WTC11 (cell line): ENCODE measurements around the gene WNT7A. TPM values are rescaled to one million over a fixed set of nuclear protein-coding genes. Genes with fewer than 3 reads are reported as not detected.

ENCODE experiments used
- ATAC-seq: fragments of 200-7000 bp; cut with Tn5 transposase; 2 replicates; pipeline ENCODE4 v1.10.0; 2021; ENCODE audit warnings: mild to moderate bottlenecking, moderate library complexity
- CTCF ChIA-PET: fragments of 300-600 bp; sonication (Branson Sonifier 250); formaldehyde crosslinking; loops from one replicate; lab custom pipeline; 2021; ENCODE audit warnings: antibody characterized with exemption; lab: Charles Lee
- POLR2A ChIA-PET: fragments of 350-600 bp; sonication (Branson Sonifier 250); formaldehyde crosslinking; loops from one replicate; lab custom pipeline; 2021; ENCODE audit warnings: antibody characterized with exemption; lab: Charles Lee
- DNase-seq: peaks from one replicate; pipeline ENCODE4 v3.0.0; 2021; ENCODE audit warnings: low spot score
- H3K27ac Mint-ChIP-seq: 2 replicates; pipeline ENCODE4 v1.8.0; 2021; ENCODE audit warnings: mixed read lengths
- H3K27me3 Mint-ChIP-seq: 2 replicates; pipeline ENCODE4 v1.8.0; 2021; ENCODE audit warnings: low read depth, mild to moderate bottlenecking, moderate library complexity, mixed read lengths
- H3K36me3 Mint-ChIP-seq: 2 replicates; pipeline ENCODE4 v1.8.0; 2021; ENCODE audit warnings: mixed read lengths
- H3K4me1 Mint-ChIP-seq: 2 replicates; pipeline ENCODE4 v1.8.0; 2022; ENCODE audit warnings: mixed read lengths
- H3K4me3 Mint-ChIP-seq: 2 replicates; pipeline ENCODE4 v1.8.0; 2021; ENCODE audit warnings: mild to moderate bottlenecking, moderate library complexity, mixed read lengths
- H3K9me3 Mint-ChIP-seq: 2 replicates; pipeline ENCODE4 v1.8.0; 2021; ENCODE audit warnings: mixed read lengths
- AR ChIP-seq: fragments of 250-450 bp; sonication (Bioruptor Pico); IDR thresholded peaks from 2 replicates; pipeline ENCODE4 v1.9.0; 2021; ENCODE audit warnings: mild to moderate bottlenecking
- ATF3 ChIP-seq: sonication (generic); formaldehyde crosslinking; conservative IDR thresholded peaks from 2 replicates; pipeline ENCODE4 v1.8.1; 2022; ENCODE audit warnings: mild to moderate bottlenecking, missing genetic modification reagents
- CBFB ChIP-seq: sonication (generic); formaldehyde crosslinking; IDR thresholded peaks from 2 replicates; pipeline ENCODE4 v1.8.1; 2022; ENCODE audit warnings: mild to moderate bottlenecking, low read depth, missing genetic modification reagents
- CREM ChIP-seq: sonication (generic); formaldehyde crosslinking; IDR thresholded peaks from 2 replicates; pipeline ENCODE4 v1.8.1; 2022; ENCODE audit warnings: mild to moderate bottlenecking, missing genetic modification reagents, moderate library complexity
- E2F4 ChIP-seq: sonication (generic); formaldehyde crosslinking; IDR thresholded peaks from 2 replicates; pipeline ENCODE4 v1.8.1; 2022; ENCODE audit warnings: low read depth, mild to moderate bottlenecking, moderate library complexity, missing genetic modification reagents, borderline replicate concordance
- ELF4 ChIP-seq: sonication (generic); formaldehyde crosslinking; IDR thresholded peaks from 2 replicates; pipeline ENCODE4 v1.8.1; 2022; ENCODE audit warnings: low read depth, mild to moderate bottlenecking, moderate library complexity, missing genetic modification reagents
- EMX1 ChIP-seq: fragments of 250-450 bp; sonication (Bioruptor Pico); IDR thresholded peaks from 2 replicates; pipeline ENCODE4 v1.8.0; 2021; ENCODE audit warnings: mild to moderate bottlenecking
- FOXP4 ChIP-seq: sonication (generic); formaldehyde crosslinking; IDR thresholded peaks from 2 replicates; pipeline ENCODE4 v1.8.0; 2022; ENCODE audit warnings: mild to moderate bottlenecking, missing genetic modification reagents
- HMGA2 ChIP-seq: fragments of 250-450 bp; sonication (Bioruptor Pico); IDR thresholded peaks from 2 replicates; pipeline ENCODE4 v1.4.0; 2021; ENCODE audit warnings: mild to moderate bottlenecking, moderate library complexity
- IRF2 ChIP-seq: sonication (generic); formaldehyde crosslinking; IDR thresholded peaks from 2 replicates; pipeline ENCODE4 v1.8.0; 2022; ENCODE audit warnings: low read depth, missing genetic modification reagents, borderline replicate concordance
- MAX ChIP-seq: sonication (generic); formaldehyde crosslinking; IDR thresholded peaks from 2 replicates; pipeline ENCODE4 v1.8.0; 2022; ENCODE audit warnings: mild to moderate bottlenecking, missing genetic modification reagents
- MLX ChIP-seq: sonication (generic); formaldehyde crosslinking; IDR thresholded peaks from 2 replicates; pipeline ENCODE4 v1.8.1; 2023; ENCODE audit warnings: mild to moderate bottlenecking, missing genetic modification reagents, moderate library complexity
- SOX15 ChIP-seq: fragments of 250-450 bp; sonication (Bioruptor Pico); IDR thresholded peaks from 2 replicates; pipeline ENCODE4 v1.9.0; 2021; ENCODE audit warnings: mild to moderate bottlenecking
- SP1 ChIP-seq: sonication (generic); formaldehyde crosslinking; conservative IDR thresholded peaks from 2 replicates; pipeline ENCODE4 v1.8.1; 2022; ENCODE audit warnings: missing genetic modification reagents
- USF1 ChIP-seq: sonication (generic); formaldehyde crosslinking; IDR thresholded peaks from 2 replicates; pipeline ENCODE4 v1.8.0; 2022; ENCODE audit warnings: mild to moderate bottlenecking, missing genetic modification reagents
- ZNF138 ChIP-seq: sonication (generic); formaldehyde crosslinking; conservative IDR thresholded peaks from 2 replicates; pipeline ENCODE4 v1.8.1; 2022; ENCODE audit warnings: mild to moderate bottlenecking, moderate library complexity, missing genetic modification reagents
- ZNF232 ChIP-seq: sonication (generic); formaldehyde crosslinking; IDR thresholded peaks from 2 replicates; pipeline ENCODE4 v1.8.0; 2022; ENCODE audit warnings: mild to moderate bottlenecking, missing genetic modification reagents
- ZNF416 ChIP-seq: fragments of 250-450 bp; sonication (Bioruptor Pico); IDR thresholded peaks from 2 replicates; pipeline ENCODE4 v1.9.0; 2021; ENCODE audit warnings: mild to moderate bottlenecking, inconsistent platforms
- ZSCAN18 ChIP-seq: fragments of 250-450 bp; sonication (Bioruptor Pico); IDR thresholded peaks from 2 replicates; pipeline ENCODE4 v2.1.2; 2022; ENCODE audit warnings: mild to moderate bottlenecking, moderate library complexity
- total RNA-seq: library from RNA; stranded (reverse); gene quantifications from 3 replicates; pipeline ENCODE4 v1.2.3, GENCODE V29; 2021

WNT7A gene
- total RNA-seq, 1 experiment from 2014 or later, result 0.04 TPM

- TF ChIP-seq ATF3 (CRISPR knock-in tag), result no peak
- TF ChIP-seq CBFB (CRISPR knock-in tag), result no peak
- no peak for TF ChIP-seq MLX (CRISPR knock-in tag)
- TF ChIP-seq USF1 (CRISPR knock-in tag), result no peak
- TF ChIP-seq AR (CRISPR knock-in tag), result no peak
- TF ChIP-seq ELF4 (CRISPR knock-in tag), result no peak
- no peak for TF ChIP-seq SOX15 (CRISPR knock-in tag)
- no peak for TF ChIP-seq ZNF138 (CRISPR knock-in tag)
These were observed 11.7 kb upstream of the WNT7A start (continued) for GRCh38 chr3:13891492-13892073.

- DNase-seq (no peak), ATAC-seq (no peak)
- ChIA-PET POLR2A (no interaction called here), CTCF (interaction anchor here (1.6 to 3.3 kb wide), 2 partner anchors 11 to 234 kb away, joined by 3 to 25 read pairs; partner anchors contain the start of gene WNT7A)
- no peak overlapping the region for H3K27ac Mint-ChIP-seq
- no peaks in the 10 kb centered on the region for H3K36me3 Mint-ChIP-seq
- peaks cover 10% of the 10 kb centered on the region for H3K4me1 Mint-ChIP-seq
- no peak for TF ChIP-seq ZSCAN18
- TF ChIP-seq E2F4, result no peak
- TF ChIP-seq IRF2 (CRISPR knock-in tag), result no peak
- no peak for TF ChIP-seq FOXP4 (CRISPR knock-in tag)
- no peak for TF ChIP-seq EMX1 (CRISPR knock-in tag)
- TF ChIP-seq ZNF416 (CRISPR knock-in tag), result no peak
- no peak for TF ChIP-seq HMGA2 (CRISPR knock-in tag)
- TF ChIP-seq CREM (CRISPR knock-in tag), result no peak
- no peak for TF ChIP-seq CBFB (CRISPR knock-in tag)
- no peak for TF ChIP-seq SP1 (CRISPR knock-in tag)
- no peak for TF ChIP-seq MAX
- no peak for TF ChIP-seq ZNF232 (CRISPR knock-in tag)
- H3K4me3 Mint-ChIP-seq, result no peak overlapping the region
- peaks cover 57% of the 10 kb centered on the region for H3K27me3 Mint-ChIP-seq
- H3K9me3 Mint-ChIP-seq, result peaks cover 4% of the 10 kb centered on the region; the same call in 1 of the 2 replicates
These were observed 11.1 kb upstream of the WNT7A start for GRCh38 chr3:13891017-13891392.
